Measurements from ENCODE around the gene NFYB.

NFYB gene

GRCh38 chr12:104109446-104110271, 28.4 kb downstream of the NFYB start:
- no peak for DNase-seq

GRCh38 chr12:104108755-104109445, 29.1 kb downstream of the NFYB start:
- DNase-seq, result peak; percentile 93

GRCh38 chr12:104106965-104107364, 31.0 kb downstream of the NFYB start:
- no peak for DNase-seq

GRCh38 chr12:104105461-104105860, 32.5 kb downstream of the NFYB start:
- no peak for DNase-seq

GRCh38 chr12:104097954-104098353, 40.1 kb downstream of the NFYB start:
- no peak for DNase-seq

- no peak for DNase-seq
Measured at GRCh38 chr12:104095289-104095688, 42.7 kb downstream of the NFYB start.

- DNase-seq, result no peak
Measured at GRCh38 chr12:104094284-104094683, 43.7 kb downstream of the NFYB start.

GRCh38 chr12:104091136-104091535, 46.9 kb downstream of the NFYB start:
- no peak for DNase-seq

GRCh38 chr12:104090685-104091084, 47.3 kb downstream of the NFYB start:
- DNase-seq, result no peak

GRCh38 chr12:104083769-104084475, 54.1 kb downstream of the NFYB start:
- DNase-seq, result no peak

- DNase-seq, result no peak
Measured at GRCh38 chr12:104080764-104081163, 57.2 kb downstream of the NFYB start.

- no peak for DNase-seq
Measured at GRCh38 chr12:104079024-104079423, 59.0 kb downstream of the NFYB start.

GRCh38 chr12:104073699-104074098, 64.3 kb downstream of the NFYB start:
- DNase-seq, result no peak

- no peak for DNase-seq
Measured at GRCh38 chr12:104072099-104072498, 65.9 kb downstream of the NFYB start.
